ENCODE data around the gene GNGT2.
A peak's percentile ranks its signal among the peaks of the same experiment; 100 is the strongest.

The GNGT2 gene

DNA sequence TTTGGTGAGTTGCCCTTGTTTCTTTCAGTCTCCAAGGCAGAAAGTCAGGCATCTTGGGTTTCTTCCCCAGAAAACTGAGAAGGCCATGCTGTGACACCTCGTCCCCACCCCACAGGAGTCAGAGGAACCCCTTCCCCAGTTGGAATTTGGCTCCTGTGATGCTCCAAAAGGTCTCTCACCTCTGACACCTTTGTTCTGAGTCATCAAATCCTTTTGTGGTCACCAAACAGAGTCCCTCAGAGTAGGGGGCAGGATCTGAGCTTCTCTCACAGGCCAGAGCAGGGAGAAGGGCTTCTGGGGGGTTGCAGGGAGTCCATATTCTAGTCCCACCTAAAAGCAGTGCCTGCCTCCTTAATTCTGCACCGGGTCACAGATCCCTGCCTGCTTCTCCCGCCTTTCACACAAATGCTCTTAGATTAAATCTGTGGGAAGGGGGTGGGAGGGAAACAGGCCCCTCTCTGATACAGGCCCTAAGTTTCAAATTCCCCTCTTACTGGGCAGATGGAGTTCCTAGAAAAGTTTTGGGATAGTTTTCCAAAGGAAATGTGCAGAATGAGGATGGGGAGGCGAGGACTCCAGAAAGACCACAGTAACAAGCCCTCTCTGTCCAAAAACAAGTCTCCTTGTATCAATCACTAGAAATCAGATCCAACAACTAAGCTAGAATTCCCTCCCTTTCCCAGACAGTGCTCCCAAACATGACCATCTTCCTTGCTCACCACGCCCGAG is 18.9 kb upstream of the GNGT2 start:
- no peak for DNase-seq (ENCODE audit: low read depth in 2 of 2)

DNA sequence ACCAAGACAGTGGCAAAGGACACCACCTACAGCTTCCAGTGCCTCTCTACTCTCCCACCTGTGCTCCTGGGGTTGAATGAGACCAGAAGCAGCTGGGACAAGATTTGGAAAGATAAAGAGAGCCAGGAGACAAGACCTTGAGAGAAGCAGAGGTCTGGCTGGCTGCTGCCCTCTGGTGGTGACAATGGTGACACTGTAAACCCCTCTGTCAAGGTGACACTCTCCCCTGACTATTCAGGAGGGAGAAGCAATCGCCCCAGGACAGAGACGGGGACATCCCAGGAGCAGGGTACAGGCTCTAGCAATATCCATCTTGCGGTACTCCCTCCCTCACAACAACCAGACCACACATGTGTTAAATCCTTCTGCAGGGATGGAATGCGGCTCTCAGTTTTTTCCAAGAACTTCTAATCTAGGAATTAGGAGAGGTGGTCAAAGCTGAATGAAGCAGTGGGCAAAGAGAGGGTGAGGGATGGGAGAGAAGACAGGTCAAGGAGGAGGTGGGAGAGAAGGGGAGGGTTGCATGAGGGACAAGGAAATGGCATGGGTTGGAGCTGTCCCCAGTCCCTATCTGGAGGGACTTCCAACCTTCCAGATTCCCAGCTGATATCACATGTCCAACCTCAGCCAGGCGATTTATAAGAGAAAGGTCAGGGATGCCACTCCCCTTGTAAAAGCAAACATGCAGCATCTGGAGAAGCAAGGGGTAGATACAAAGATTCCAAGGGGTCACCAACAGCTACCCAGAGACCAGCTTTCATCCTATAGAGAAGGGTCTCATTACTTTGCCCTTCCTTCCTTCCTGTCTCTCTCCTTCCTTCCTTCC is 17.3 kb upstream of the GNGT2 start:
- peak; percentile 70 to 71 for DNase-seq (ENCODE audit: low read depth in 2 of 2)

DNA sequence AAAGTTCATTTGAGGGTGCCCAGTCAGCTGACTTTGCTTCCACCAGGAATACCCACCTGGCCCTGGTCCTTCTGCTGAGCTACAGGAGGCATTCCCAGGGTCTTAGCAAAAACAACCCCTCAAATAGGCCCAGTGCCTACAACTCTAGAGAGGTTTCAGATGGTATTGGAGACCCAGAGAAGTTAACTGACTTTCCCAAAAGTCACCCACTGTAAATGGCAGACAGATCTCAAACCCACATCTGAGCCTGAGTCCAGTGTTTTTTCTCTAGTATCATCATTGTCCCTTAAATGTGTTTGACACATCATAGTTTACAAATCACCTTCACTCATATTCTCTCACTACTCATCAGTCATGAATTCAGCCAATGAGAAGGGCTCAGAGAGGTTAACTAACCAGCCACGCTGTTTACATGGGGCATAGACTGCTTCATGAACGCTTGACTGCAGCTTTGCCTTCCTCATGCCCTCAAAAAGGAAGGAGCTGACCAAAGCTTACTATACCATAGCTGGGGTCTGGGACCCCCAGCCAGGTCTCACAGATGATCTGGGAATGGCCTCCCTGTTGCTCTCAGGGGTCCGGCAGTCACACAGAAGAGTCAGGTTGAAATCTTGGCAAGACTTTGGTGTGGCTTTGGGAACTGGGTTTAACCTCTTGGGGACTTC is 16.5 kb upstream of the GNGT2 start:
- no peak for DNase-seq (ENCODE audit: low read depth in 2 of 2)

DNA sequence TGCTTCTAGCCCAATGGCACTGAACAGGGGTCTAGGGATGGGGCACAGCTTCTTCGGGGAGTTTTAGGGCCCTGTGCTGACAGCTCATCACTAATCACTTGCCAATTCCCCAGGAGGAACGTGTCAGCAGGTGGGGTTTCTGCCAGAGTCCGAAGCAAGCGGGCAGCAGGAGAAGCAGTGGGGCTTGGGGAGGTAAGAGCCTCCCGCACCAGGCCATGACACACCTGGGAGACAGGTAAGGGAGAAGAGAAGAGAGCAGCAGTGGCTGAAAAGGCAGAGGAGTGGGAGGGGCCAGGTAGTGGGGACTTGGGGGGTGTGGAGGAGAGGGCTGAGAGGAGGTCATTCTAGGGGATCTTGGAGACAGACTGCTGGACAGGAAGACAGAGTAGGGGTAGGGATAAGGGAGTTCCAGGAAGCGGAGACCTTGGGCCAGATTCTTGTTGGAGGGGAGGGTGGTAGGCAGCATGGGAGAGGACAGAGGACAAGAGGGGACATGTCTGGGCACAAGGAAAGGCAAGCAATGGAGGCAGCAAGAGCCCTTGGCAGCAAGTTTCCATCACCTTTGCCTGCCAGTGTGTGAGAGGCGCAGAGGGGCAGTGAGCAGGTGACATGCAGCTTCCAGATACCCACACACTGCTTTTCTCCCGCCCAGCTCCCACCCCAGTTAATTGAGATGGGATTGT is 15.3 kb upstream of the GNGT2 start:
- no peak for DNase-seq (ENCODE audit: low read depth in 2 of 2)

- DNase-seq (ENCODE audit: low read depth in 2 of 2), result no peak
Measured at GRCh38 chr17:49224997-49225337, 14.6 kb upstream of the GNGT2 start.

DNA sequence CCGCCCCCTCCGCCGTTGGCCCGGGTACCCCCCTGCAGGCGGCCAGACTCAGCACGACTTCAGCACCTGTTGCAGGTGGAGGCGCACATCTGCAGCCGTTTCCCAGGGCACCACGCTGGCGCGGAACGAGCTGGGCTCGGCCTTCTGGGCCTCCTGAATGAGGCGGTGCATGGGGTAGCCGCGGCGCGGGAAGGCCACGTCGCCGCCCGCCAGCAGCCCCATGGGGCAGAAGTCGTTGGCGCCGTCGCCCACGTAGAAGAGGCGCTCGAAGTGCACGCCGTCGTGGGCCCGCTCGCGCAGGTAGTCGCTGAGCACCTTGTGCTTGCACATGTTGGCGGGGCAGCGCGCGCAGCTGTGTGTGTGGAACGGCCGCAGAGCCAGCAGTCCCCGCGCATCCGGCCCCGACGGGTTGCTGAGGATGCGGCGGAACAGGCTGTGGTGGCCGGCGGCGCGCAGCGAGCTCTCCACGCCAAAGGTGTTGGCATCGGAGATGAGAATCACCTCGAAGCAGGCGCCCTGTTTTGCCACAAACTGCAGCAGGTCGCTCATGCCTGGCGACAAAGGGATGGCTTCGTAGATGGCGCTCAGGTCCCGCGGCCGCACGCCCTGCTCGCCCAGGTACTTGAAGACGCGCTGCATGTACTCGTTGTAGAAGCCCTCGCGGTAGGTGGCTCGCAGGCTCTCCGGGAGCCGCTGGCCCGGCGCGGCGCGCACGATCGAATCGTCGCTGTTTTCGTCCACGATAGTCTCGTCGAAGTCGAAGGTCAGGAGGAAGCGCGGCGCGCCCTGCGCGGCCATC is 14.0 kb upstream of the GNGT2 start:
- DNase-seq (ENCODE audit: low read depth in 2 of 2), result peak in 1 of 2 donors; percentile 49

GRCh38 chr17:49223517-49224197 is 13.3 kb upstream of the GNGT2 start:
- DNase-seq (ENCODE audit: low read depth in 2 of 2), result no peak

- DNase-seq (ENCODE audit: low read depth in 2 of 2), result no peak
Measured at GRCh38 chr17:49223168-49223516, 12.8 kb upstream of the GNGT2 start.

- DNase-seq (ENCODE audit: low read depth in 2 of 2), result no peak
Measured at GRCh38 chr17:49219987-49220386, 9.6 kb upstream of the GNGT2 start.

- peak in 1 of 2 donors; percentile 57 for DNase-seq (ENCODE audit: low read depth in 2 of 2)
Measured at GRCh38 chr17:49218941-49219913, 8.9 kb upstream of the GNGT2 start.

DNA sequence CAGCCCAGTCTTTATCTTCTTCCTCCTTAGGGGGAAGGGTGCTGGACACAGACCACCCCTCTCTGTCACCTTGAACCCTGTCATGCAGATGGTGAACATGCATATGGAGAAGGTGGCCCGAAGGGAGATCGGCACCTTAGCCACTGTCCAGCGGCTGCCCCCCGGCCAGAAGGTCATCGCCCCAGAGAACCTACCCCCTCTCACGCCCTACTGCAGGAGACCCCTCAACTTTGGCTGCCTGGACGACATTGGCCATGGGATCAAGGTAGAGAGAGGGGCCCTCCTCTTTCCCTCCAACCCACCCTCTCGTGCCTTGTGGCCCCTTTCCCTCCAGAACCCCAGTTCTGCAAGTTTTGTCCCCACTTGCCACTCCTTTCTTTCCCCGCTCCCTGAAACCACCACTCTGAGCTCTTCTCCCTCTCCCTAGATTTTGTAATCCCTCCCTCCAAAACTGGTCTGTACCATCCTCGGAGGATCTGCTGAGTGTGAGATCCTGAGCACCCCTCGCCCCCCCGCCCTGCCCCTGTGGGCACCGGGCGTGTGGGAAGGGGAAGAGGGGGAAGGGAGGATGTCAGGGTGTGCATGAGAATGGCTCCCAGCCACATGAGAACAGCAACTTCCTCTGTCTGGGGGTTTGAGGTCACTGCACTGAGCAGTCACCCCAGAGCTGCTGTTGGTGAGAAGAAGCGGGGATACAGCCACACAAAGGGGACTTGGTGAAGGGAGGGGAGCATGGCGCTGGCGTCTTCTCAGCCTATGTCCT is 7.5 kb upstream of the GNGT2 start:
- DNase-seq (ENCODE audit: low read depth in 2 of 2), result peak; percentile 61 to 68

GRCh38 chr17:49216953-49217650 is 6.7 kb upstream of the GNGT2 start:
- no peak for DNase-seq (ENCODE audit: low read depth in 2 of 2)

DNA sequence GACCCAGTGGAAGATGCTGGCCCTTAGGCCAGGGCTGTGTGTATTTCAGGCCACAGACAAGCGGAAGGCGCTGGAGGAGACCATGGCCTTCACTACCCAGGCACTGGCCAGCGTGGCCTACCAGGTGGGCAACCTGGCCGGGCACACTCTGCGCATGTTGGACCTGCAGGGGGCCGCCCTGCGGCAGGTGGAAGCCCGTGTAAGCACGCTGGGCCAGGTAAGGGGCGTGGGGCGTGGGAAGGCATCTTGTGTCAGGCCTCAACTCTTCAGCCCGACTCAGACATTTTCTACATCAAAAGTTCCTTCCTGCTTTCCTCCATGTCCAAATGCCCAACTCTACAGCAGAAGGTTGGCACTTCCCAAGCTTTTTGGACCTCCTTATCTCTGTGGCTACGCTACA is 6.1 kb upstream of the GNGT2 start:
- no peak for DNase-seq (ENCODE audit: low read depth in 2 of 2)

DNA sequence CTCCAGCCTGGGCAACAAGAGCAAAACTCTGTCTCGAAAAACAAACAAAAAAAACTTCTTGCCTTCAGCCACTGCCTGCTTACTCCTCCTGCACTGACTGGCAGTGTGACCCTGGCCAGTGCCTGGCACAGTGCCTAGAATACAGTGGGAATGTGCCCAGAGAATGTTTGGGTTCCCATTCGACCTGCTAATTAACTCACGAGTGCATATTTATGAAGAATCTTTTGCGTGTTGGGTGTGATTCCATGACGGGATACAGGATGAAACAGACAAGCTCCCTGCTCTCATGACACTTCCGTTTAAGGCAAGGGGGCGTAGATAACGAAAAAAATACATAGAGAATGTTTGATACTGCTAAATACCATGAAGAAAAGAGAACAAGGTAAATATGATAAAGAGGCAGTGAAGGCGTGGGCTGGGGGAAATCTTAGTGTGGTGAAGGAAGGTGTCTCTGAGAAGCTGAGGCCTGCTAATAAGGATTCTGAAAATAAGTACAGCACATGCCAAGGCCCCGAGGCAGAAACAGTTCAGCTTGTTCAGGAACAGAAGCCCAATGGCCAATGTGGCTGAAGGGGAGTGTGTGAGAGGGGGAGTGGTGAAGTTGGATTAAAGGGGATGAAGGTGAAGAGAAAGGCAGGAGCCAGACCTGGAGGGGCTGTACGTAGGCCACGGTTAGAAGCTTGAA is 4.4 kb upstream of the GNGT2 start:
- no peak for DNase-seq (ENCODE audit: low read depth in 2 of 2)

- no peak for DNase-seq (ENCODE audit: low read depth in 2 of 2)
Measured at GRCh38 chr17:49213847-49214246, 3.5 kb upstream of the GNGT2 start.

GRCh38 chr17:49213399-49213798 is 3.0 kb upstream of the GNGT2 start:
- no peak for DNase-seq (ENCODE audit: low read depth in 2 of 2)

DNA sequence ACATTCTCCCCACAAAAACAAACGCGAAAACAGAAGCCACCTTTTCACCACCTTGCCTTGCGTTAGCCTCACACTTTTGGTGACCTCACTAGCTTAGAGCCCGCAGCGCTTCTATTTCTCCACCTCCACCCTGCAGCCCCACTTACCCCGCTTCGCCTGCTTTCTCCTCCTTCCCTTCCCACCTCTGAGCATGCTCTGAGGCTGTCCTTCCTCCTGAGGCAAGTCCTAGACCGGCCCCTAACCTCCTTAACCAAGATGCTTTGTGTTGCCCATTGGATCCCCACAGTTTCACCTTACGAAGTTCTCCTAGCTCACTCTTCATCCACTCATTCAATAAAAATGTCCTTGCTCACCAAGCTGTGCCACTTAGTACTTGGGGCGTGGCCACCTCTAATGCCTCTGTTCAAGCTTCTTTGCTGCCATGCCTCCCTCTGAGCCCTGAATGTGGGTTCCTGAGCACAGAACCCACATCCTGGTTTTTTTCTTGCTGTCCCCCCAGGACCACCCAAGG is 1.3 kb downstream of the GNGT2 start:
- DNase-seq (ENCODE audit: low read depth in 2 of 2), result no peak
